ENCODE data around the gene PRDM12.

Gene PRDM12

GRCh38 chr9:130689937-130690700 lies 25.7 kb downstream of the PRDM12 start:
- Histone ChIP-seq H3K36me3 (ENCODE audit: control insufficient read depth, low read length) (peaks cover 12% of the 10 kb centered on the region), H3K79me2 (ENCODE audit: control insufficient read depth, low read length) (peaks cover 22% of the 10 kb centered on the region), H3K27me3 (ENCODE audit: control insufficient read depth, low read length) (peaks cover 3% of the 10 kb centered on the region), H4K20me1 (ENCODE audit: control insufficient read depth, insufficient read depth, low read depth, low read length) (peaks cover 6% of the 10 kb centered on the region), H3F3A (ENCODE audit: control insufficient read depth, insufficient read depth) (no peaks in the 10 kb centered on the region), H3K4me1 (ENCODE audit: control insufficient read depth, low read length) (peaks cover 20% of the 10 kb centered on the region), H3K9me3 (ENCODE audit: control insufficient read depth, insufficient read depth, low read length) (peaks cover 6% of the 10 kb centered on the region; the same call in 1 of the 2 replicates), H3K27ac (ENCODE audit: low read depth, low read length) (no peak overlapping the region), H3K4me2 (ENCODE audit: low read length) (peak overlapping the region; percentile 35; the same call in 1 of the 2 replicates), H3K4me3 (ENCODE audit: low read length) (0 out of 2 replicates have a peak overlapping the region, but pooled peaks have one; percentile 15), H3K9me2 (replicated peaks; ENCODE audit: control insufficient read depth, low read length) (no peaks in the 10 kb centered on the region)
- no peak for TF ChIP-seq CTCF (IDR thresholded peaks at IDR 0.05; ENCODE audit: low read depth, low read length, poor library complexity, severe bottlenecking)

GRCh38 chr9:130692321-130692720 lies 27.9 kb downstream of the PRDM12 start:
- H3K9me3 ChIP-seq (ENCODE audit: control insufficient read depth, insufficient read depth, low read length): peaks cover 6% of the 10 kb centered on the region; the same call in 1 of the 2 replicates
- H4K20me1 ChIP-seq (ENCODE audit: control insufficient read depth, insufficient read depth, low read depth, low read length): peaks cover 24% of the 10 kb centered on the region
- no peak overlapping the region for H3K4me2 ChIP-seq (ENCODE audit: low read length)
- H3K27ac ChIP-seq (ENCODE audit: low read depth, low read length): no peak overlapping the region
- H3K4me1 ChIP-seq (ENCODE audit: control insufficient read depth, low read length): peaks cover 33% of the 10 kb centered on the region
- no peaks in the 10 kb centered on the region for H3K9me2 ChIP-seq (replicated peaks; ENCODE audit: control insufficient read depth, low read length)
- peaks cover 2% of the 10 kb centered on the region; the same call in 1 of the 2 replicates for H3F3A ChIP-seq (ENCODE audit: control insufficient read depth, insufficient read depth)
- peaks cover 44% of the 10 kb centered on the region for H3K79me2 ChIP-seq (ENCODE audit: control insufficient read depth, low read length)
- TF ChIP-seq EZH2phosphoT487 (IDR thresholded peaks at IDR 0.05; ENCODE audit: borderline replicate concordance, low read length) (no peak), CTCF (IDR thresholded peaks at IDR 0.05; ENCODE audit: low read depth, low read length, poor library complexity, severe bottlenecking) (peak; percentile 11)
- H3K4me3 ChIP-seq (ENCODE audit: low read length): no peak overlapping the region
- H3K27me3 ChIP-seq (ENCODE audit: control insufficient read depth, low read length): peaks cover 3% of the 10 kb centered on the region
- H3K36me3 ChIP-seq (ENCODE audit: control insufficient read depth, low read length): peaks cover 34% of the 10 kb centered on the region

- TF ChIP-seq CTCF (IDR thresholded peaks at IDR 0.05; ENCODE audit: low read depth, low read length, poor library complexity, severe bottlenecking) (no peak), EZH2phosphoT487 (IDR thresholded peaks at IDR 0.05; ENCODE audit: borderline replicate concordance, low read length) (no peak)
- Histone ChIP-seq H3F3A (ENCODE audit: control insufficient read depth, insufficient read depth) (peaks cover 3% of the 10 kb centered on the region; the same call in 1 of the 2 replicates), H3K4me3 (ENCODE audit: low read length) (peak overlapping the region; percentile 99), H3K9me3 (ENCODE audit: control insufficient read depth, insufficient read depth, low read length) (peaks cover 6% of the 10 kb centered on the region; the same call in 1 of the 2 replicates), H3K79me2 (ENCODE audit: control insufficient read depth, low read length) (peaks cover 50% of the 10 kb centered on the region), H3K36me3 (ENCODE audit: control insufficient read depth, low read length) (peaks cover 41% of the 10 kb centered on the region), H3K27ac (ENCODE audit: low read depth, low read length) (no peak overlapping the region), H3K27me3 (ENCODE audit: control insufficient read depth, low read length) (no peaks in the 10 kb centered on the region; the same call in 1 of the 2 replicates), H3K4me1 (ENCODE audit: control insufficient read depth, low read length) (peaks cover 34% of the 10 kb centered on the region), H3K9me2 (replicated peaks; ENCODE audit: control insufficient read depth, low read length) (no peaks in the 10 kb centered on the region), H4K20me1 (ENCODE audit: control insufficient read depth, insufficient read depth, low read depth, low read length) (peaks cover 26% of the 10 kb centered on the region), H3K4me2 (ENCODE audit: low read length) (peak overlapping the region; percentile 90)
Observed at GRCh38 chr9:130693101-130693425, 28.7 kb downstream of the PRDM12 start.

Measured in DOHH2 (cell line).